H1 (cell line): Measurements from ENCODE around the gene OTOL1. TPM values are rescaled to one million over a fixed set of nuclear protein-coding genes. Genes with fewer than 3 reads are reported as not detected.

ENCODE experiments used
- CTCF ChIA-PET: fragments of 300-600 bp; sonication (Branson Sonifier 250); formaldehyde crosslinking; loops from one replicate; lab custom pipeline; 2021; ENCODE audit not compliant: partially characterized antibody; lab: Charles Lee
- POLR2A ChIA-PET: fragments of 300-600 bp; sonication (Branson Sonifier 250); formaldehyde crosslinking; loops from one replicate; lab custom pipeline; 2021; ENCODE audit warnings: inconsistent platforms; ENCODE audit not compliant: partially characterized antibody; lab: Charles Lee
- DNase-seq, 2 experiments: peaks; one replicate each; pipeline versions ENCODE4 v3.0.0 to v3.0.0-alpha.2; 2010 to 2022; ENCODE audit warnings: low spot score in 2 of 2, low read depth in 1 of 2, mixed read lengths in 1 of 2
- FAIRE-seq: peaks from 2 replicates; lab custom pipeline; 2011; peaks lifted over from hg19 to GRCh38; lab: Jason Lieb, UNC
- H2AFZ ChIP-seq: 2 replicates; pipeline ENCODE4 v1.8.1; 2012; ENCODE audit warnings: low read length, inconsistent platforms
- H2AK5ac ChIP-seq: 2 replicates; pipeline ENCODE4 v1.6.1; 2013; ENCODE audit warnings: low read depth, low read length
- H2BK120ac ChIP-seq: replicated peaks from 2 replicates; pipeline ENCODE3; 2013; ENCODE audit warnings: low read depth, low read length, inconsistent platforms
- H2BK12ac ChIP-seq: 2 replicates; pipeline ENCODE4 v1.6.1; 2013; ENCODE audit warnings: low read depth, low read length
- H2BK15ac ChIP-seq: 2 replicates; pipeline ENCODE4 v1.6.1; 2013; ENCODE audit warnings: low read length
- H2BK20ac ChIP-seq: 2 replicates; pipeline ENCODE4 v1.6.1; 2013; ENCODE audit warnings: low read length
- H2BK5ac ChIP-seq: 2 replicates; pipeline ENCODE4 v1.6.1; 2013; ENCODE audit warnings: low read depth, low read length
- H3K14ac ChIP-seq: 2 replicates; pipeline ENCODE4 v1.6.1; 2013; ENCODE audit warnings: inconsistent platforms; ENCODE audit not compliant: insufficient read length
- H3K18ac ChIP-seq: 2 replicates; pipeline ENCODE4 v1.6.1; 2013; ENCODE audit warnings: low read length; ENCODE audit errors: extremely low read depth
- H3K23ac ChIP-seq: 2 replicates; pipeline ENCODE4 v1.6.1; 2013; ENCODE audit warnings: inconsistent platforms; ENCODE audit not compliant: insufficient read length
- H3K23me2 ChIP-seq: 2 replicates; pipeline ENCODE4 v1.6.1; 2013; ENCODE audit warnings: low read depth, low read length
- H3K27ac ChIP-seq: 2 replicates; pipeline ENCODE4 v1.6.1; 2011; ENCODE audit warnings: low read depth, low read length, inconsistent platforms
- H3K27me3 ChIP-seq, 4 experiments: replicated peaks in 1 of 4; 1 replicate in 1 of 4; 2 replicates in 3 of 4; pipeline versions ENCODE4 v1.6.1 to v1.8.1; 2011 to 2013; ENCODE audit warnings: low read length in 3 of 4, mild to moderate bottlenecking in 3 of 4, inconsistent platforms in 2 of 4, mixed read lengths in 2 of 4, moderate library complexity in 1 of 4; ENCODE audit not compliant: control insufficient read depth in 3 of 4, insufficient read depth in 3 of 4; ENCODE audit errors: extremely low read depth in 1 of 4
- H3K36me3 ChIP-seq, 4 experiments: 2 replicates each; pipeline versions ENCODE4 v1.6.1 to v1.8.1; 2011 to 2013; ENCODE audit warnings: mild to moderate bottlenecking in 4 of 4, low read length in 3 of 4, moderate library complexity in 2 of 4, control low read depth in 1 of 4, inconsistent platforms in 1 of 4; ENCODE audit not compliant: insufficient read depth in 4 of 4, control insufficient read depth in 2 of 4
- H3K4ac ChIP-seq: replicated peaks from 2 replicates; pipeline ENCODE3; 2013; ENCODE audit warnings: low read length, low read depth, mixed read lengths, inconsistent platforms; ENCODE audit not compliant: insufficient read length
- H3K4me1 ChIP-seq, 4 experiments: replicated peaks in 1 of 4; 1 replicate in 1 of 4; 2 replicates in 3 of 4; pipeline versions ENCODE4 v1.6.1 to v1.8.1; 2011 to 2013; ENCODE audit warnings: low read length in 3 of 4, inconsistent platforms in 2 of 4, mixed read lengths in 1 of 4; ENCODE audit not compliant: insufficient read depth in 4 of 4, control insufficient read depth in 3 of 4
- H3K4me2 ChIP-seq, 2 experiments: 2 replicates each; pipeline versions ENCODE4 v1.6.1 to v1.8.1; 2011 to 2013; ENCODE audit warnings: low read depth in 2 of 2, low read length in 2 of 2, control low read depth in 1 of 2, inconsistent platforms in 1 of 2, mild to moderate bottlenecking in 1 of 2; ENCODE audit not compliant: insufficient read depth in 1 of 2
- H3K4me3 ChIP-seq, 4 experiments: fragments of 200-600, 300-600 bp in 1 of 4; sonication (generic), shearing (Covaris generic), sonication (Bioruptor Twin) in 1 of 4; 2 replicates each; pipeline versions ENCODE4 v1.5.1 to v1.8.1; 2011 to 2016; ENCODE audit warnings: low read length in 4 of 4, low read depth in 3 of 4, control low read depth in 2 of 4, inconsistent platforms in 2 of 4, mild to moderate bottlenecking in 2 of 4, mixed read lengths in 1 of 4, moderate library complexity in 1 of 4; ENCODE audit not compliant: insufficient read depth in 2 of 4; ENCODE audit errors: extremely low read depth in 1 of 4
- H3K56ac ChIP-seq: replicated peaks from 2 replicates; pipeline ENCODE3; 2013; ENCODE audit warnings: low read depth, mild to moderate bottlenecking, mixed read lengths, low read length, inconsistent platforms; ENCODE audit not compliant: insufficient read length
- H3K79me1 ChIP-seq: 2 replicates; pipeline ENCODE4 v1.6.1; 2013; ENCODE audit warnings: low read depth, low read length, control low read depth
- H3K79me2 ChIP-seq, 2 experiments: 2 replicates each; pipeline versions ENCODE4 v1.6.1 to v1.8.1; 2012 to 2013; ENCODE audit warnings: low read length in 2 of 2, mild to moderate bottlenecking in 2 of 2, inconsistent platforms in 1 of 2; ENCODE audit not compliant: insufficient read depth in 2 of 2, control insufficient read depth in 1 of 2
- H3K9ac ChIP-seq, 4 experiments: replicated peaks in 1 of 4; 1 replicate in 1 of 4; 2 replicates in 3 of 4; pipeline versions ENCODE4 v1.6.1 to v1.8.1; 2011 to 2013; ENCODE audit warnings: low read depth in 3 of 4, low read length in 3 of 4, control low read depth in 2 of 4, mild to moderate bottlenecking in 2 of 4, moderate library complexity in 2 of 4, inconsistent platforms in 1 of 4; ENCODE audit errors: extremely low read depth in 1 of 4
- H3K9me3 ChIP-seq, 2 experiments: 2 replicates each; pipeline versions ENCODE4 v1.6.1 to v1.8.1; 2012 to 2013; ENCODE audit warnings: mild to moderate bottlenecking in 2 of 2, moderate library complexity in 2 of 2, control low read depth in 1 of 2, inconsistent platforms in 1 of 2, low read depth in 1 of 2, low read length in 1 of 2, mixed read lengths in 1 of 2; ENCODE audit not compliant: insufficient read depth in 2 of 2
- H4K20me1 ChIP-seq, 2 experiments: replicated peaks in 1 of 2; 2 replicates each; pipeline versions ENCODE3 to v1.8.1; 2011 to 2013; ENCODE audit warnings: inconsistent platforms in 2 of 2, low read length in 2 of 2, mild to moderate bottlenecking in 1 of 2; ENCODE audit not compliant: insufficient read depth in 2 of 2, control insufficient read depth in 1 of 2
- H4K5ac ChIP-seq: 2 replicates; pipeline ENCODE4 v1.6.1; 2013; ENCODE audit warnings: low read length, low read depth, mixed read lengths, inconsistent platforms; ENCODE audit not compliant: insufficient read length
- H4K8ac ChIP-seq: 2 replicates; pipeline ENCODE4 v1.8.0; 2013; ENCODE audit warnings: mild to moderate bottlenecking, moderate library complexity, low read length, inconsistent platforms; ENCODE audit not compliant: insufficient read depth; ENCODE audit errors: extremely low read depth
- H4K91ac ChIP-seq: replicated peaks from 2 replicates; pipeline ENCODE3; 2013; ENCODE audit warnings: low read length, mixed read lengths, inconsistent platforms; ENCODE audit not compliant: insufficient read length
- ATF2 ChIP-seq: IDR thresholded peaks from 2 replicates; pipeline ENCODE4 v1.6.1; 2012; ENCODE audit warnings: low read length, inconsistent platforms
- CBX8 ChIP-seq: fragments of 300-800, 300-1000 bp; sonication (generic); IDR thresholded peaks from 2 replicates; pipeline ENCODE4 v1.7.1; 2016; ENCODE audit warnings: low read depth, low read length, borderline replicate concordance
- CEBPB ChIP-seq: IDR thresholded peaks from 2 replicates; pipeline ENCODE4 v1.6.1; 2012; ENCODE audit warnings: low read depth, low read length
- CHD2 ChIP-seq: IDR thresholded peaks from 2 replicates; pipeline ENCODE4 v1.6.1; 2012; ENCODE audit warnings: low read length, improper control_type of control experiment
- CTBP2 ChIP-seq: IDR thresholded peaks from 2 replicates; pipeline ENCODE4 v1.7.0; 2011; ENCODE audit warnings: borderline replicate concordance, mild to moderate bottlenecking, moderate library complexity, mixed read lengths, low read length; ENCODE audit not compliant: insufficient read depth, insufficient read length
- HDAC2 ChIP-seq, 2 experiments: fragments of 300-600 bp in 1 of 2; sonication (generic) in 1 of 2; IDR thresholded peaks; 2 replicates each; pipeline ENCODE4 v1.6.1; 2011 to 2012; ENCODE audit warnings: low read depth in 2 of 2, low read length in 2 of 2, mild to moderate bottlenecking in 2 of 2, moderate library complexity in 2 of 2, borderline replicate concordance in 1 of 2, inconsistent platforms in 1 of 2
- JUND ChIP-seq: IDR thresholded peaks from 2 replicates; pipeline ENCODE4 v1.6.1; 2011; ENCODE audit warnings: mild to moderate bottlenecking, improper control_type of control experiment, low read length
- KDM4A ChIP-seq: IDR thresholded peaks from one replicate; pipeline ENCODE4 v1.7.1; 2012; ENCODE audit warnings: low read depth, mild to moderate bottlenecking, moderate library complexity, low read length, inconsistent platforms; ENCODE audit not compliant: severe bottlenecking
- KDM5A ChIP-seq: fragments of 200-600 bp; IDR thresholded peaks from 2 replicates; pipeline ENCODE4 v1.7.1; 2012; ENCODE audit warnings: mild to moderate bottlenecking, low read length, inconsistent platforms, mixed read lengths
- SIX5 ChIP-seq: IDR thresholded peaks from 2 replicates; pipeline ENCODE4 v1.6.1; 2011; ENCODE audit warnings: mild to moderate bottlenecking, low read depth, low read length
- SP2 ChIP-seq: IDR thresholded peaks from 2 replicates; pipeline ENCODE4 v1.6.1; 2012; ENCODE audit warnings: mild to moderate bottlenecking, low read length, inconsistent platforms
- TEAD4 ChIP-seq: IDR thresholded peaks from 2 replicates; pipeline ENCODE4 v1.6.1; 2012; ENCODE audit warnings: low read depth, low read length, inconsistent platforms, mixed read lengths
- ZNF274 ChIP-seq: IDR thresholded peaks from 2 replicates; pipeline ENCODE4 v1.7.0; 2012; ENCODE audit warnings: low read length, borderline replicate concordance; ENCODE audit errors: extremely low read depth
- WGBS, 2 experiments: shearing (Covaris generic) in 1 of 2; methylation state at CpG; one replicate each; pipeline versions ENCODE4 v1.1.6 to v1.1.7; 2013 to 2015; ENCODE audit warnings: low lambda C conversion rate in 2 of 2, mixed read lengths in 2 of 2, inconsistent platforms in 1 of 2, low coverage in 1 of 2, missing lambda C conversion rate in 1 of 2; ENCODE audit not compliant: insufficient replicate concordance in 2 of 2, insufficient coverage in 1 of 2, insufficient read length in 1 of 2; ENCODE audit errors: extremely low coverage in 1 of 2, missing lambda C conversion rate in 1 of 2; 5-methylcytosine and 5-hydroxymethylcytosine counted together
- polyA plus RNA-seq, 7 experiments: library from polyadenylated mRNA; depleted of rRNA in 3 of 7; stranded (reverse) in 5 of 7; unstranded in 2 of 7; fragments of >200 nt in 5 of 7; fragments of 200-250 nt in 2 of 7; gene quantifications; 1 replicate in 5 of 7; 2 replicates in 1 of 7; 4 replicates in 1 of 7; pipeline versions ENCODE4 v1.2.1 to v1.2.3, GENCODE V29; 2011 to 2013; ENCODE audit warnings: missing spikeins in 2 of 7, mixed read lengths in 2 of 7
- total RNA-seq: library from RNA; stranded (reverse); fragmentation: NEBNext Ultra II Directional; extraction: Animal tissue kit (Norgen Biotek cat#: 25700); gene quantifications from 2 replicates; pipeline ENCODE4 v1.2.1, GENCODE V29; 2021

The OTOL1 gene
- total and polyA plus RNA-seq, 2 of the 8 experiments (the other 6 are each of a cell fraction or from before 2014, with no cell fraction given): not detected

DNA sequence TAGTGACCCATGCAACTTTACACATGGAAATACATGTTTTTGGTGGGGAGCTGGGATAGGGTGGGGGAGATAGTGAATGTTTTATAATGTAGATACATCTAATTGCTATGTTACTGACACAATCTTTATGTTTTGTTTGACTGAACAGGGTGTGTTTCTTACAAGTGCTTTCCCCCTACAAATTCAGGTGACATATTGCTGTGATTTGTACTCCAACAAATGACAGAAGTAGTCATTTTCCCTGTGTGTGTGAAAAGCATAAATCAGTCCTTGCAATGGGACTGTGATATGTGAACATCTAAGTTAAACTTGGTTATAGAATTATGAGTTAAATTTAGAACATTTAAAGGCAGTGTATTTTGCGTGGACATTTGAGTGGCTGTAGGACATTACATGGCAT, 27.3 kb downstream of the OTOL1 start:
- DNase-seq: no peak
- H3K4me2 ChIP-seq: no peak overlapping the region
- no peak overlapping the region for H3K9ac ChIP-seq
- H4K91ac ChIP-seq: no peak overlapping the region
- no peak overlapping the region for H3K23ac ChIP-seq
- 87% methylated on average over 1 of the region's 1 CpG; no CpG with 5 or more reads in 1 of the 2 experiments for WGBS, 2 experiments
- no peaks in the 10 kb centered on the region for H3K36me3 ChIP-seq
- H3K4me1 ChIP-seq: no peaks in the 10 kb centered on the region
- no peak overlapping the region for H3K4me3 ChIP-seq
- ChIA-PET POLR2A (no interaction called here), CTCF (no interaction called here)
- H2AFZ ChIP-seq: no peak overlapping the region
- H2BK5ac ChIP-seq: no peak overlapping the region
- H3K18ac ChIP-seq: no peak overlapping the region
- H3K79me1 ChIP-seq: no peaks in the 10 kb centered on the region
- no peaks in the 10 kb centered on the region for H3K27me3 ChIP-seq
- H3K4ac ChIP-seq: no peak overlapping the region
- no peaks in the 10 kb centered on the region for H3K79me2 ChIP-seq
- no peak for FAIRE-seq
- H2BK15ac ChIP-seq: no peak overlapping the region
- no peak overlapping the region for H3K27ac ChIP-seq
- no peak overlapping the region for H3K14ac ChIP-seq
- no peak overlapping the region for H2BK20ac ChIP-seq
- no peak overlapping the region for H2BK12ac ChIP-seq
- H4K20me1 ChIP-seq: no peaks in the 10 kb centered on the region
- no peak overlapping the region for H4K5ac ChIP-seq
- no peak for TF ChIP-seq CEBPB
- TF ChIP-seq JUND: no peak
- no peak for TF ChIP-seq TEAD4
- TF ChIP-seq KDM4A: no peak
- no peak for TF ChIP-seq SIX5
- no peak for TF ChIP-seq ATF2
- TF ChIP-seq CBX8: no peak
- no peak for TF ChIP-seq CTBP2
- no peak for TF ChIP-seq SP2
- no peak for TF ChIP-seq KDM5A
- no peak for TF ChIP-seq CHD2
- no peak for TF ChIP-seq ZNF274
- no peak for TF ChIP-seq HDAC2 (IDR thresholded peaks at IDR 0.05; ENCODE audit: borderline replicate concordance in 1 of 2, low read depth in 2 of 2, low read length in 2 of 2)
- no peak overlapping the region for H2BK120ac ChIP-seq
- H3K9me3 ChIP-seq: no peaks in the 10 kb centered on the region
- H3K23me2 ChIP-seq: no peaks in the 10 kb centered on the region
- no peak overlapping the region for H3K56ac ChIP-seq
- H4K8ac ChIP-seq: no peak overlapping the region
- H2AK5ac ChIP-seq: no peak overlapping the region
